Measurements from ENCODE around the gene ABCA8.
"Not testable (repeated sequence)": the region's sequence is repeated elsewhere in the genome, so short reads cannot be mapped to it uniquely, and the experiment has no call there.

Gene ABCA8

DNA sequence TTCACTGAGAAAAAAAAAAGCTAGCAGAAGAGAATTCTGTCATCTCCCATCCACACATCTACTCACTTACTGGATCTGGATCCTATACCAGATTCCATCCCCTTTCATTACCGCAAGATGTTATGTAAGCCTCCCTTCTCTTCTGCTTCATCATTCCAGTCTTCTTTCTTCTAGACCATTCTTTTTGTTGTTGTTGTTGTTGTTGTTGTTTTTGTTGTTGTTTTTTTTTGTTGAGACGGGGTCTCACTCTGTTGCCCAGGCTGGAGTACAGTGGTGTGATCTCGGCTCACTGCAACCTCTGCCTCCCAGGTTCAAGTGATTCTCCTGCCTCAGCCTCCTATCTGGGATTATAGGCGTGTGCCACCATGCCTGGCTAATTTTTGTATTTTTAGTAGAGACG lies 131.0 kb downstream of the ABCA8 start:
- DNase-seq (ENCODE audit: low spot score) = not testable (repeated sequence)

DNA sequence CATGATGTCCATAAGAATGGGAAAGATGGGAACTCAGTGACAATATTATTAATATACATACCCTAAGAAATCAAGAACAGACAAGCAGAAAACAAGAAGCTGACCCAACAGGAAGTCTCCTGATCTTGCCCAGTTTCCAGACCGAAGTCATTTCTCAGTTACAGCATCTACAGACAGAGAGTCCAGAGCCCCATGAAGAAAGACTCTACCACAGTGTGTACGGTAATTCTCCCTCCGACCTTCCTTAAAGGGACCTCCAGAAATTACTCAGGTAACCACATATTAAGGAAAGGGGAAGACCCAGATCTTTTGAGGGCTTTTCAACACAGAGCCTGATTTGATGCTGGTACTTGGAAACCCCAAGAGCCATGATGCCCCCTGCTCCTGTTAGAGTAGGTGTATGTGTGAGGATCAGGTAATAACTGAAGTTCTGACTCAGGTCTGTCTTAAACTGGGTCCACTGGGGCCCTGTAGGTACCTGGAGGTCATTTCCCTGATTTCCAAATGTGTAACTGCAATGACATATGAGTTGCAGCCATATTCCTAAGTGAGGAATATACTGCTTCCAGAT lies 132.4 kb downstream of the ABCA8 start:
- DNase-seq (ENCODE audit: low spot score) = no peak

- DNase-seq (ENCODE audit: low spot score) = peak; percentile 94
Observed at GRCh38 chr17:68821860-68822696, 133.1 kb downstream of the ABCA8 start.

- no peak for DNase-seq (ENCODE audit: low spot score)
Observed at GRCh38 chr17:68820825-68821481, 134.2 kb downstream of the ABCA8 start.

GRCh38 chr17:68820476-68820824 lies 134.7 kb downstream of the ABCA8 start:
- DNase-seq (ENCODE audit: low spot score) = no peak

DNA sequence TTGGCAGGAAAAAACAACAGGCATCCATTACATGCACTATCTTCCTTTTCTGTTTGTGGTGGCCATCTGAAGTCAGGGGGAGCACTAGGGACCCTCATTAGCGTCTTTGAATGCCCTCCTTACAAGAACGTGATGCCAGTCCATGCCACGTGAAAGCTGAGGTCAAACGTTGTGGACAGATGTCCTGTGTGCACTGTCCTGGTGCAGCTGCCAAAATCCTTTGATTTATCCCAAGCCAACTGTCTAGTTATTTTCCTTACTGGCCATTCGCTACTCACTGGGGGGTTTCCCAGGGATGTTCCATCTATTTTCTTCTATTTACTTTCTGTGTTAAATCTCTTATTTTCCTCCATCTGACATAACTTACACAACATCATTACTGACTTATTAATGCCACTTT lies 135.7 kb downstream of the ABCA8 start:
- no peak for DNase-seq (ENCODE audit: low spot score)
